ENCODE measurements around the gene SKAP1.
A peak's percentile ranks its signal among the peaks of the same experiment; 100 is the strongest.

Gene SKAP1

GRCh38 chr17:48104440-48104839 lies 325.6 kb downstream of the SKAP1 start:
- no peak for DNase-seq (ENCODE audit: low spot score)

GRCh38 chr17:48102798-48103715 lies 327.0 kb downstream of the SKAP1 start:
- peak; percentile 26 for DNase-seq (ENCODE audit: low spot score)

GRCh38 chr17:48102043-48102750 lies 327.8 kb downstream of the SKAP1 start:
- no peak for DNase-seq (ENCODE audit: low spot score)

GRCh38 chr17:48101012-48101720 lies 328.8 kb downstream of the SKAP1 start, which contains the start of gene CBX1:
CBX1 (minus strand) TSS chr17:48101478; CDS start chr17:48077004, 24,474 bp downstream.
- DNase-seq (ENCODE audit: low spot score), result peak; percentile 95

- DNase-seq (ENCODE audit: low spot score), result no peak
These were observed 329.4 kb downstream of the SKAP1 start for GRCh38 chr17:48100591-48101011.

- no peak for DNase-seq (ENCODE audit: low spot score)
These were observed 329.9 kb downstream of the SKAP1 start for GRCh38 chr17:48100160-48100559.

GRCh38 chr17:48095611-48096010 lies 334.4 kb downstream of the SKAP1 start:
- no peak for DNase-seq (ENCODE audit: low spot score)

- no peak for DNase-seq (ENCODE audit: low spot score)
These were observed 336.5 kb downstream of the SKAP1 start for GRCh38 chr17:48093341-48094045.

GRCh38 chr17:48084932-48085331 lies 345.1 kb downstream of the SKAP1 start:
- no peak for DNase-seq (ENCODE audit: low spot score)

All from CD4-positive, alpha-beta T cell treated with Interleukin-2 at 100 ng/mL for 4 hours (primary cell).